Neural progenitor cell (in vitro differentiated cells): ENCODE measurements around the gene BAG5.

Experiments used
- CTCF ChIP-seq: fragments of 200-600 bp; sonication (generic); IDR thresholded peaks from 2 replicates; pipeline ENCODE4 v1.5.1; 2017; ENCODE audit warnings: antibody characterized with exemption, mild to moderate bottlenecking
- EZH2 ChIP-seq: fragments of 200-600 bp; sonication (generic); IDR thresholded peaks from 2 replicates; pipeline ENCODE4 v1.6.1; 2017; ENCODE audit warnings: antibody characterized with exemption, mild to moderate bottlenecking, moderate library complexity
- EZH2phosphoT487 ChIP-seq: fragments of 200-600 bp; sonication (generic); IDR thresholded peaks from 2 replicates; pipeline ENCODE4 v1.6.1; 2017; ENCODE audit warnings: antibody characterized with exemption

GRCh38 chr14:103544388-103545218 lies 17.9 kb downstream of the BAG5 start:
- TF ChIP-seq CTCF (no peak), EZH2 (no peak), EZH2phosphoT487 (no peak)
